ENCODE data around the gene TLK1. TPM values are rescaled to one million over a fixed set of nuclear protein-coding genes. Genes with fewer than 3 reads are reported as not detected.
"Not testable (repeated sequence)": the region's sequence is repeated elsewhere in the genome, so short reads cannot be mapped to it uniquely, and the experiment has no call there.

TLK1 gene
- total and polyA plus RNA-seq, 7 experiments from 2014 or later = 40.0 to 191 (median 113) TPM

DNA sequence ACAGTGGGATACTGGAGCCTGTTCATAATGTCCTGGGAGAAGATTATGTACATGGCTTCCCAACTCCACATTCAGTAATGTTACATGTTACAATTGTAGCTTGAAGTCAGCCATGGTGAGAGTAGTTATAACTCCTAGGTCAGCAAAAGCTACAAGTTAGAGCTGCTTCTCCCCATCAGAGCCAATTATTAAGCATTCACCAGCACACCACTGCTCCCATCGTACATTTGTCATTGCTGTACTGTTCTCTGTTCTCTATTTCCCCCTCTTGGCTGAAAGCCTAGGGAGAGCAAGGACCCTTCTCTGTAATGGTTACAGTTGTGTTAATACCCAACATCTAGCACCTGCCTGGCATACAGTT, 5.3 kb upstream of the TLK1 start:
- Histone ChIP-seq H3K27ac (ENCODE audit: low read depth, low read length) (no peak overlapping the region), H3K4me3 (ENCODE audit: low read length) (no peak overlapping the region), H3K9me3 (ENCODE audit: control insufficient read depth in 2 of 3, low read length in 3 of 3) (no peaks in the 10 kb centered on the region), H3K27me3 (ENCODE audit: control insufficient read depth in 2 of 2, insufficient read depth in 2 of 2, low read length in 2 of 2) (no peaks in the 10 kb centered on the region), H3K36me3 (ENCODE audit: control insufficient read depth in 2 of 3, insufficient read depth in 3 of 3, low read length in 3 of 3) (no peaks in the 10 kb centered on the region), H3K4me1 (ENCODE audit: control insufficient read depth in 2 of 2, insufficient read depth in 2 of 2, low read length in 2 of 2) (peaks cover 15 to 19% of the 10 kb centered on the region in 2 donors)
- intact Hi-C loops (cut with micrococcal nuclease) = no loop called here
- no peak overlapping the region for H3K4me3 Mint-ChIP-seq
- peaks cover 24 to 30% (median 28%) of the 10 kb centered on the region in 7 donors for H3K4me1 Mint-ChIP-seq
- ChIA-PET CTCF (no interaction called here), POLR2A (no interaction called here)
- no peaks in the 10 kb centered on the region for H3K9me3 Mint-ChIP-seq
- no peak for DNase-seq
- no peaks in the 10 kb centered on the region for H3K36me3 Mint-ChIP-seq
- peaks cover 0 to 3% (median 0%) of the 10 kb centered on the region in 5 donors for H3K27me3 Mint-ChIP-seq
- no peak for ATAC-seq
- H3K27ac Mint-ChIP-seq = no peak overlapping the region

DNA sequence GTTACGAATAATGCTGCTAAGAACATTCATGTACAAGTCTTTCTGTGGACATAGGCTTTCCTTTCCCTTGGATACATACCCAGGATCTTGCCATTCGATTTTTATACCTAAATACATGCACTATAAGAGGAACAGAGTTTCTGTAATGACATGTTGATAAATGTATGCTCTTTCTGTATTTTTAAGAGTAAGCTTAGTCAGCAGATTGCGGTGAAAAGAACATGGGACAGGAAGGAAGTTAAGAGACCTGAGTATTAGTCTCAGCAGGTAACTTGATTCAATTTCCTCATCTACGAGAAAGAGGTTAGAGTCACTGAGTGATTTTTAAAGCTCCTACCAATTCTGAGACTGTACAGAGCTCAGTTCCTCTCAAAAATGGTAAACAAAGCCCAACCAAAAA, 2.6 kb upstream of the TLK1 start:
- ATAC-seq (no peak), DNase-seq (peak in 6 of 9 donors; percentile 19 to 56 (median 45))
- H3K9me3 ChIP-seq (ENCODE audit: control insufficient read depth in 2 of 3, low read length in 3 of 3) = no peaks in the 10 kb centered on the region
- ChIA-PET CTCF (interaction anchor here (0.6 to 2.8 kb wide), 4 partner anchors 92 to 257 kb away, joined by 3 to 8 read pairs (median 5); partner anchors contain the start of gene GORASP2), POLR2A (interaction anchor here (0.7 to 1.5 kb wide), 5 partner anchors 11 to 191 kb away, joined by 3 to 8 read pairs (median 6); no protein-coding TSS in a partner anchor)
- Mint-ChIP-seq H3K36me3 (peaks cover 0 to 5% (median 0%) of the 10 kb centered on the region in 5 donors), H3K9me3 (peaks cover 0 to 4% (median 0%) of the 10 kb centered on the region in 11 donors), H3K27ac (peak overlapping the region; percentile 5 to 88 (median 60)), H3K4me1 (peaks cover 31 to 41% (median 33%) of the 10 kb centered on the region in 7 donors), H3K4me3 (peak overlapping the region; percentile 13 to 82 (median 54)), H3K27me3 (peaks cover 0 to 3% (median 0%) of the 10 kb centered on the region in 5 donors)
- H3K4me1 ChIP-seq (ENCODE audit: control insufficient read depth in 2 of 2, insufficient read depth in 2 of 2, low read length in 2 of 2) = peaks cover 18 to 29% of the 10 kb centered on the region in 2 donors
- intact Hi-C loops (cut with micrococcal nuclease) = loop anchor here (1.0 to 5.0 kb wide), 4 partner anchors 48 to 1279 kb away; no protein-coding TSS in a partner anchor
- H3K36me3 ChIP-seq (ENCODE audit: control insufficient read depth in 2 of 3, insufficient read depth in 3 of 3, low read length in 3 of 3) = peaks cover 0 to 8% (median 0%) of the 10 kb centered on the region in 3 experiments
- no peak overlapping the region for H3K27ac ChIP-seq (ENCODE audit: low read depth, low read length)
- H3K27me3 ChIP-seq (ENCODE audit: control insufficient read depth in 2 of 2, insufficient read depth in 2 of 2, low read length in 2 of 2) = no peaks in the 10 kb centered on the region
- H3K4me3 ChIP-seq (ENCODE audit: low read length) = no peak overlapping the region

DNA sequence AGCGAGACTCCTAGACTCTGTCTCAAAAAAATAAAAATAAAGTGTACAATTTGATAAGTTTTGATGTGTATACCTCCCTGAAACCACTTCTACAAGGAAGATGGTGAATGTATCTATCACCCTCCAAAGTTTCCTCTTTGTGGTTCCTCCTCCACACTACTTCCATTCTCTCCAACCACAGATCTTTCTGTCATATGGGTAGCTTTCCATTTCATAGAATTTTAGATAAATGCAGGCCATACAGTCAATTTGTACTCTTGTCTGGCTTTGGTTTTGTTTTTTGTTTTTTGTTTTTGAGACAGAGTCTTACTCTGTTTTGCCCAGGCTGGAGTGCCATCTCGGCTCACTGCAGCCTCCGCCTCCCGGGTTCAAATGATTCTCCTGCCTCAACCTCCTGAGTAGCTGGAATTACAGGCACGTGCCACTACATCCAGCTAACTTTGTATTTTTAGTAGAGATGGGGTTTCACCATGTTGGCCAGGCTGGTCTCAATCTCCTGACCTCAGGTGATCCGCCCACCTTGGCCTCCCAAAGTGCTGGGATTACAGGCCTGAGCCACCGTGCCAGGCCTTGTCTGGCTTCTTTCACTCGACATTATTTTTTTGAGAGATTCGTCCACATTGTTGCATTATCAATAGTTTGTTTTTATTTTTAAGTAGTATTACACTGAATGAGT, 2.0 kb upstream of the TLK1 start:
- H3K36me3 ChIP-seq (ENCODE audit: control insufficient read depth in 2 of 3, insufficient read depth in 3 of 3, low read length in 3 of 3); DNase-seq; H3K9me3 ChIP-seq (ENCODE audit: control insufficient read depth in 2 of 3, low read length in 3 of 3); H3K9me3 Mint-ChIP-seq; H3K27me3 ChIP-seq (ENCODE audit: control insufficient read depth in 2 of 2, insufficient read depth in 2 of 2, low read length in 2 of 2); ATAC-seq; H3K4me3 ChIP-seq (ENCODE audit: low read length); H3K36me3 Mint-ChIP-seq; H3K27ac ChIP-seq (ENCODE audit: low read depth, low read length); H3K27me3 Mint-ChIP-seq: not testable (repeated sequence)
- H3K4me1 ChIP-seq (ENCODE audit: control insufficient read depth in 2 of 2, insufficient read depth in 2 of 2, low read length in 2 of 2) = peaks cover 24 to 35% of the 10 kb centered on the region in 2 donors
- CTCF ChIA-PET = interaction anchor here (1.1 to 2.8 kb wide), 2 partner anchors 234 to 254 kb away, joined by 5 to 8 read pairs; partner anchors contain the start of gene GORASP2
- POLR2A ChIA-PET = interaction anchor here (0.6 to 1.5 kb wide), 6 partner anchors 12 to 190 kb away, joined by 3 to 8 read pairs (median 4); no protein-coding TSS in a partner anchor
- intact Hi-C loops (cut with micrococcal nuclease) = loop anchor here (1.0 to 5.0 kb wide), 4 partner anchors 48 to 1280 kb away; no protein-coding TSS in a partner anchor
- Mint-ChIP-seq H3K27ac (peak overlapping the region; percentile 5 to 88 (median 60)), H3K4me3 (peak overlapping the region; percentile 13 to 98 (median 66)), H3K4me1 (peaks cover 35 to 47% (median 37%) of the 10 kb centered on the region in 7 donors)

DNA sequence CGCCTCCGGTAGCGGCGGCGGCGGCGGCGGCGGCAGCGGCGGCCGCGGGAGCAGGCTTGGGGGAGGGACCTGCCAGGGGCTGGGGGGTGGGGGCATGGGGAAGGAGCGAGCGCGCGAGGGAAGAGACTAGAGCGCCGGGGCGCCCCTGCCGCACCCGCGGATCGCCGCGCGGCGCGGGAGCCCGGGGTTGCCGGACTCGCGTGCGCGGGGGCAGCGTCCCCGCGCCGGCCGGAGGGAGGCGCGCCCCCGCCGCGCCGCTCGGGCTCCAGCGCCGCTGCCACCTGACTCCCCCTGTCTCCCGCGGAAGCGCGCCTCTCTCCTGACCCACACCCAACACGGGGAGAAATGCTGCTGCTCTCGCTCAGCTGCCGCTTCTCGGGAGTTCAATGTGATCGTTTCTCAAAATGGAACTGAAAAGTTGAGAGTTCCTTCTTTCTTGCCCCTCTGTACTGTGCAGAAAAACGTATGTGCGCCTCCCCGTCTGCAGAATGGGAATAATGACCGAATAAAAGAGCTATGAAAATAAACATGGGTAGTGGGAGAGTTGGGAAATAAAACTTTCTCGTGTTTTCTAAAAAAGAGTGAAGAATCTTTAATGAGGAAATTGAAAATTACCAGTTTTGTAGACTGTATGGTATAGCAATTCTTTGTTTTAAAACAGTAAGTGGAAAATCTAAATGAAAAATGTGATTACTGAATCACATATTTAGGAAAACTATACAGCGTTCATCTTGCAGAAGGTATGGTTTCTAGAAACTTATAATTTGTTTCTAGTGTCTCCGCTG, 455 bp upstream of the TLK1 start:
- Histone ChIP-seq H3K4me3 (ENCODE audit: low read length) (peak overlapping the region; percentile 68), H3K27ac (ENCODE audit: low read depth, low read length) (peak overlapping the region; percentile 99), H3K4me1 (ENCODE audit: control insufficient read depth in 2 of 2, insufficient read depth in 2 of 2, low read length in 2 of 2) (peaks cover 30 to 39% of the 10 kb centered on the region in 2 donors), H3K9me3 (ENCODE audit: control insufficient read depth in 2 of 3, low read length in 3 of 3) (no peaks in the 10 kb centered on the region), H3K36me3 (ENCODE audit: control insufficient read depth in 2 of 3, insufficient read depth in 3 of 3, low read length in 3 of 3) (peaks cover 0 to 8% (median 0%) of the 10 kb centered on the region in 3 experiments), H3K27me3 (ENCODE audit: control insufficient read depth in 2 of 2, insufficient read depth in 2 of 2, low read length in 2 of 2) (no peaks in the 10 kb centered on the region)
- no peaks in the 10 kb centered on the region for H3K27me3 Mint-ChIP-seq
- peaks cover 0 to 4% (median 0%) of the 10 kb centered on the region in 11 donors for H3K9me3 Mint-ChIP-seq
- POLR2A ChIA-PET = interaction anchor here (0.6 to 1.1 kb wide), 6 partner anchors 21 to 273 kb away, joined by 3 to 4 read pairs (median 4); partner anchors contain the start of genes DCAF17, GORASP2 and METTL8
- intact Hi-C loops (cut with micrococcal nuclease) = loop anchor here (1.0 to 5.0 kb wide), 6 partner anchors 87 to 1281 kb away; partner anchors contain the start of genes DCAF17 (in 2 of the 2) and GORASP2 (in 1 of the 2)
- ATAC-seq (peak; percentile 50), DNase-seq (peak in 5 of 9 donors; percentile 48 to 64 (median 57))
- H3K4me1 Mint-ChIP-seq = peaks cover 45 to 62% (median 50%) of the 10 kb centered on the region in 7 donors
- H3K4me3 Mint-ChIP-seq = peak overlapping the region; percentile 87 to 98 (median 90)
- H3K36me3 Mint-ChIP-seq = peaks cover 0 to 5% (median 0%) of the 10 kb centered on the region in 5 donors
- CTCF ChIA-PET = interaction anchor here (0.6 to 1.2 kb wide), 8 partner anchors 74 to 255 kb away, joined by 3 to 5 read pairs (median 4); partner anchors contain the start of gene GORASP2
- H3K27ac Mint-ChIP-seq = peak overlapping the region; percentile 82 to 96 (median 93)

DNA sequence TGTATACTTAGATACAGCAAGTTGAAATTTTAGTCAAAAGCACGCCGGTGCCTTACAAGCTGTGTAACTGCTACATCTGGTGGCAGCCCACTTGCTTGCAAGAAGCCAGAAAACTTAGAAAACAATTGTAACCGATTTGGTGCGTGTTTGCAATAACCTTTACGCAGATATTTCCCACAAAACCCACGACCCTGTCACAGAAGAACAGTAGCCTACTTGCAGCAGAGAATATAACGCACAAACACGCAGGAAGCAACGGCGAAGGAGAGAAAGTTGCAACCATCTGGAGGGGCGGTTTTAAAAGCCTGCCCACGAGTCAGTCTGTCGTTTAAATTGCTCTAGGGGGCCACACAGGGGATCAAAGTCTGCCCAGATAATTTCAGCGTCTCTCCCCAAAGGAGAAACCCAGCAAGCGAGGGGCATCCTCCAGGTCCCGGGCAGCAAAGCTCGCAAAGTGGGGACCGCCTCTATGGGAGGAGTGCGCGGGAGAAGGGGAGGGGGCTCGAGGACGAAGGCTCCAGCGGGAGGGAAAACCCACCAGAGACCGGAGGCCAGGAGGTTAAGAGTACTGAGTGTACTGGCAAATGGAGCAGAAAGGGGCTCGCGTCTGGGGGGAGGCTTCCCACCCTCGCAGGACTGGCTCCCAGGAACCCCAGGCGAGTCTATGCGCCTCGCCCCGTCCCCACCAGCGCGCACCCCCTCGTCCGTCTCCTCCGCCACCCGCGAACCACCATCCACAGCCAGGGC, 1.1 kb downstream of the TLK1 start:
- intact Hi-C loops (cut with micrococcal nuclease) = loop anchor here (1.0 to 5.0 kb wide), 12 partner anchors 15 to 1283 kb away; partner anchors contain the start of genes DCAF17 (in 2 of the 2) and GORASP2 (in 2 of the 2)
- Mint-ChIP-seq H3K27ac (peak overlapping the region; percentile 87 to 98 (median 97)), H3K4me1 (peaks cover 53 to 78% (median 66%) of the 10 kb centered on the region in 7 donors), H3K36me3 (peaks cover 0 to 5% (median 0%) of the 10 kb centered on the region in 5 donors), H3K4me3 (peak overlapping the region; percentile 85 to 98 (median 96)), H3K27me3 (no peaks in the 10 kb centered on the region), H3K9me3 (peaks cover 0 to 4% (median 0%) of the 10 kb centered on the region in 11 donors)
- H3K27me3 ChIP-seq (ENCODE audit: control insufficient read depth in 2 of 2, insufficient read depth in 2 of 2, low read length in 2 of 2) = no peaks in the 10 kb centered on the region
- peaks cover 0 to 8% (median 0%) of the 10 kb centered on the region in 3 experiments for H3K36me3 ChIP-seq (ENCODE audit: control insufficient read depth in 2 of 3, insufficient read depth in 3 of 3, low read length in 3 of 3)
- H3K9me3 ChIP-seq (ENCODE audit: control insufficient read depth in 2 of 3, low read length in 3 of 3) = no peaks in the 10 kb centered on the region
- peak overlapping the region; percentile 70 for H3K4me3 ChIP-seq (ENCODE audit: low read length)
- H3K27ac ChIP-seq (ENCODE audit: low read depth, low read length) = peak overlapping the region; percentile 99
- ATAC-seq (peak; percentile 57), DNase-seq (peak; percentile 26 to 91 (median 84))
- CTCF ChIA-PET = interaction anchor here (0.7 to 5.1 kb wide), 13 partner anchors 9 to 257 kb away, joined by 3 to 50 read pairs (median 5); no protein-coding TSS in a partner anchor
- H3K4me1 ChIP-seq (ENCODE audit: control insufficient read depth in 2 of 2, insufficient read depth in 2 of 2, low read length in 2 of 2) = peaks cover 30 to 39% of the 10 kb centered on the region in 2 donors
- POLR2A ChIA-PET = interaction anchor here (0.6 to 4.4 kb wide), 17 partner anchors 9 to 278 kb away, joined by 3 to 32 read pairs (median 4); partner anchors contain the start of gene GORASP2
